Measurements from ENCODE around the gene TMPRSS2.

The TMPRSS2 gene

DNA sequence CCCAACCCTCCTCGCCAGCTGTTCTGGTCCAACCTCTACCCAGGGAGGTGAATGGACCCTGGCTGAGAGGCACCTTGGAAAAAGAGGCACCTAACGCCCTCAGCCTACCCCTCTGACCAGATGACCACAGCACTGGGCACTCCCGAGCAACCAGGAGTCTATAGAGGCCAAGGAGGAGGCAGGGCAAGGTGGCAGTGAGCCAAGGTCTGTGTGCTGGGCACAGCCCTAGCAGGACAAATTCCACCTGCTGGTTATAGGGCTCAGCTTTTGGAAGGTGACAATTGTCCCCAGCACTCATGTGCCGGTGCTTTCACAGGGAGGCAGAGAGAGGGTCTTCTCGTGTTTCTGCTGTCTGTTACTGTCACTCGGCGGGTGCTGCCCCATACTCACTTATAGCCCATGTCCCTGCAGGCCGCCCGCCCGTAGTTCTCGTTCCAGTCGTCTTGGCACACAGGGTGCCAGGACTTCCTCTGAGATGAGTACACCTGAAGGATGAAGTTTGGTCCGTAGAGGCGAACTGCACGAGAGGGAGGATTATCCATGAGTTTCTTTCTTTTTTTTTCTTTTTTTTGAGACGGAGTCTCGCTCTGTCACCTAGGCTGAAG lies 27.8 kb downstream of the TMPRSS2 start:
- TF ChIP-seq TCF4 (CRISPR knock-in tag; IDR thresholded peaks at IDR 0.05; ENCODE audit: borderline replicate concordance) (no peak), BACH2 (CRISPR knock-in tag; IDR thresholded peaks at IDR 0.05; ENCODE audit: borderline replicate concordance) (no peak), ZFP30 (CRISPR knock-in tag; IDR thresholded peaks at IDR 0.05) (no peak), GLIS3 (CRISPR knock-in tag; IDR thresholded peaks at IDR 0.05) (no peak), ZFP3 (CRISPR knock-in tag; IDR thresholded peaks at IDR 0.05) (no peak)
- ATAC-seq: no peak

DNA sequence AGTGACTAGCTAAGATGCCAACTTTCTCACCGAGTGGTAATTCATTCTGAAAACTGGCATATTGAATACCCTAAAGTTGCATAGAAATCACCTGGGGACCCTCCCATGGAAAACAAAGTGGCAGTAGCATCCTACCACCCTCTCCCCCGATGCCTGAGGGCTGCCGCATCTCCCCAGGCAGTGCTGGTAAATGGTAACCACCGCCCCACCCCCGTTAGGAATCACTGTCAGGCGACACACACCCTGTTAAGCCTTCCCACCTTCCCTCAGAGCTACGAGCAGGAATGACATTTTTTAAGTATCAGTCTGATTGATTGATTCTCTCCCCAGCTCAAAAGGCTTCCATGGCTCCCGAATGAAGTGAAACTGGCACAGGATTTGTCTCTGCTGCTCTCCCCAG lies 28.3 kb downstream of the TMPRSS2 start:
- TF ChIP-seq TOX (CRISPR knock-in tag; IDR thresholded peaks at IDR 0.05; ENCODE audit: borderline replicate concordance) (no peak), BACH2 (CRISPR knock-in tag; IDR thresholded peaks at IDR 0.05; ENCODE audit: borderline replicate concordance) (no peak), ISL1 (CRISPR knock-in tag; IDR thresholded peaks at IDR 0.05) (no peak), ZNF8 (CRISPR knock-in tag; IDR thresholded peaks at IDR 0.05) (no peak), ZFP30 (CRISPR knock-in tag; IDR thresholded peaks at IDR 0.05) (no peak), GLIS3 (CRISPR knock-in tag; IDR thresholded peaks at IDR 0.05) (no peak), TCF4 (CRISPR knock-in tag; IDR thresholded peaks at IDR 0.05; ENCODE audit: borderline replicate concordance) (no peak), SNAI2 (CRISPR knock-in tag; IDR thresholded peaks at IDR 0.05) (no peak), ZFP3 (CRISPR knock-in tag; IDR thresholded peaks at IDR 0.05) (no peak), CSDC2 (CRISPR knock-in tag; IDR thresholded peaks at IDR 0.05) (no peak), OSR1 (CRISPR knock-in tag; IDR thresholded peaks at IDR 0.05) (no peak), ZNF565 (CRISPR knock-in tag; conservative IDR thresholded peaks at IDR 0.05; ENCODE audit: low read depth) (no peak), ESRRG (CRISPR knock-in tag; IDR thresholded peaks at IDR 0.05) (no peak), RARB (CRISPR knock-in tag; IDR thresholded peaks at IDR 0.05) (no peak), ARNTL (CRISPR knock-in tag; IDR thresholded peaks at IDR 0.05; ENCODE audit: borderline replicate concordance, low read depth) (no peak)
- TF ChIP-seq, protein P1, sequence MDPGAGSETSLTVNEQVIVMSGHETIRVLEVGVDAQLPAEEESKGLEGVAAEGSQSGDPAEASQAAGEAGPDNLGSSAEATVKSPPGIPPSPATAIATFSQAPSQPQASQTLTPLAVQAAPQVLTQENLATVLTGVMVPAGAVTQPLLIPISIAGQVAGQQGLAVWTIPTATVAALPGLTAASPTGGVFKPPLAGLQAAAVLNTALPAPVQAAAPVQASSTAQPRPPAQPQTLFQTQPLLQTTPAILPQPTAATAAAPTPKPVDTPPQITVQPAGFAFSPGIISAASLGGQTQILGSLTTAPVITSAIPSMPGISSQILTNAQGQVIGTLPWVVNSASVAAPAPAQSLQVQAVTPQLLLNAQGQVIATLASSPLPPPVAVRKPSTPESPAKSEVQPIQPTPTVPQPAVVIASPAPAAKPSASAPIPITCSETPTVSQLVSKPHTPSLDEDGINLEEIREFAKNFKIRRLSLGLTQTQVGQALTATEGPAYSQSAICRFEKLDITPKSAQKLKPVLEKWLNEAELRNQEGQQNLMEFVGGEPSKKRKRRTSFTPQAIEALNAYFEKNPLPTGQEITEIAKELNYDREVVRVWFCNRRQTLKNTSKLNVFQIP (CRISPR knock-in tag; IDR thresholded peaks at IDR 0.05; ENCODE audit: borderline replicate concordance, low read depth): no peak
- TF ChIP-seq, protein P2, sequence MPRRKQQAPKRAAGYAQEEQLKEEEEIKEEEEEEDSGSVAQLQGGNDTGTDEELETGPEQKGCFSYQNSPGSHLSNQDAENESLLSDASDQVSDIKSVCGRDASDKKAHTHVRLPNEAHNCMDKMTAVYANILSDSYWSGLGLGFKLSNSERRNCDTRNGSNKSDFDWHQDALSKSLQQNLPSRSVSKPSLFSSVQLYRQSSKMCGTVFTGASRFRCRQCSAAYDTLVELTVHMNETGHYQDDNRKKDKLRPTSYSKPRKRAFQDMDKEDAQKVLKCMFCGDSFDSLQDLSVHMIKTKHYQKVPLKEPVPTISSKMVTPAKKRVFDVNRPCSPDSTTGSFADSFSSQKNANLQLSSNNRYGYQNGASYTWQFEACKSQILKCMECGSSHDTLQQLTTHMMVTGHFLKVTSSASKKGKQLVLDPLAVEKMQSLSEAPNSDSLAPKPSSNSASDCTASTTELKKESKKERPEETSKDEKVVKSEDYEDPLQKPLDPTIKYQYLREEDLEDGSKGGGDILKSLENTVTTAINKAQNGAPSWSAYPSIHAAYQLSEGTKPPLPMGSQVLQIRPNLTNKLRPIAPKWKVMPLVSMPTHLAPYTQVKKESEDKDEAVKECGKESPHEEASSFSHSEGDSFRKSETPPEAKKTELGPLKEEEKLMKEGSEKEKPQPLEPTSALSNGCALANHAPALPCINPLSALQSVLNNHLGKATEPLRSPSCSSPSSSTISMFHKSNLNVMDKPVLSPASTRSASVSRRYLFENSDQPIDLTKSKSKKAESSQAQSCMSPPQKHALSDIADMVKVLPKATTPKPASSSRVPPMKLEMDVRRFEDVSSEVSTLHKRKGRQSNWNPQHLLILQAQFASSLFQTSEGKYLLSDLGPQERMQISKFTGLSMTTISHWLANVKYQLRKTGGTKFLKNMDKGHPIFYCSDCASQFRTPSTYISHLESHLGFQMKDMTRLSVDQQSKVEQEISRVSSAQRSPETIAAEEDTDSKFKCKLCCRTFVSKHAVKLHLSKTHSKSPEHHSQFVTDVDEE (CRISPR knock-in tag; IDR thresholded peaks at IDR 0.05): no peak
- TF ChIP-seq, protein P3, sequence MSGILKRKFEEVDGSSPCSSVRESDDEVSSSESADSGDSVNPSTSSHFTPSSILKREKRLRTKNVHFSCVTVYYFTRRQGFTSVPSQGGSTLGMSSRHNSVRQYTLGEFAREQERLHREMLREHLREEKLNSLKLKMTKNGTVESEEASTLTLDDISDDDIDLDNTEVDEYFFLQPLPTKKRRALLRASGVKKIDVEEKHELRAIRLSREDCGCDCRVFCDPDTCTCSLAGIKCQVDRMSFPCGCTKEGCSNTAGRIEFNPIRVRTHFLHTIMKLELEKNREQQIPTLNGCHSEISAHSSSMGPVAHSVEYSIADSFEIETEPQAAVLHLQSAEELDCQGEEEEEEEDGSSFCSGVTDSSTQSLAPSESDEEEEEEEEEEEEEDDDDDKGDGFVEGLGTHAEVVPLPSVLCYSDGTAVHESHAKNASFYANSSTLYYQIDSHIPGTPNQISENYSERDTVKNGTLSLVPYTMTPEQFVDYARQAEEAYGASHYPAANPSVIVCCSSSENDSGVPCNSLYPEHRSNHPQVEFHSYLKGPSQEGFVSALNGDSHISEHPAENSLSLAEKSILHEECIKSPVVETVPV (CRISPR knock-in tag; IDR thresholded peaks at IDR 0.05): no peak
- ATAC-seq: no peak

DNA sequence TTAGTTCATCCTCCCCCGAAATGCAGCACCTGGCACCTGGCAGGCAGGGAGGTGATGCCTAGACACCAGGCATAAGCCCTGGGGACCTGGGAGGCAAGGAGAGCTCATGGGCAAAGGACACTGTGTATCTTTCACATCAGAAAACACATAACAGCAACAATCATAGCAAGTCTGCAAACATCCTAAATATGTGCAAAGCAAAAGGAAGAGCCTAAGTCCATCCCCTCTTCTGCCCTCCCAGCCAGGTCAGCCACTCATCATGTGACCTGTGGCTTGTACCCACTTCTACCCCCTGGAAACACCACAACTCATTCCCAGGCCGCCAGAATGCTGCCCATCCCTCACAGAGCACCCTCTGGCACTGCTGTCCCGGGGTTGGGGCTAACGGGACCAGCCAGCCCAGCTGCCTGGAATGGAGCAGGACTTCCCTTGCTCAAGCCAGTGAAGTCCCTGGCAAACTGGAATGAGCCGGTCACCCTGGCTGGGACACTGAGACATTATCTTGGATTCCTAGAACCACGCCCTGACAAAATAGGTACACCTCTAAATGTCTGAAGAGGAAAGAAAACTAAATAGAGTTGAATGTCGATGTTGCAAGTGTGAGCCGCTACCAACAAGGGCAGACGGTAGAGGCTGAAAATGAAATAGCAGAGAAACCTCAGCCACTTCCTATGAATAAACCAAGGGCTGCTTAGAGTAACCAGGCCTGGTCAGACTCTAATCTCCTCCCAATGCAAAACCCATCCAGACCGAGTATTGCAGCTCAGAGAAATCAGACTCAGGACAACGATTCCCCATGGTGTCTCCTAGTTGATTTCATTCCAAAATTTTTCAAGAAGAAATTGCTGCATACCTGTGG lies 29.4 kb downstream of the TMPRSS2 start:
- no peak for ATAC-seq
- TF ChIP-seq BACH2 (CRISPR knock-in tag; IDR thresholded peaks at IDR 0.05; ENCODE audit: borderline replicate concordance): no peak
- no peak for TF ChIP-seq ISL1 (CRISPR knock-in tag; IDR thresholded peaks at IDR 0.05)
- TF ChIP-seq, protein P2 (CRISPR knock-in tag; IDR thresholded peaks at IDR 0.05): no peak
- TF ChIP-seq ZFP30 (CRISPR knock-in tag; IDR thresholded peaks at IDR 0.05): no peak
- no peak for TF ChIP-seq RARB (CRISPR knock-in tag; IDR thresholded peaks at IDR 0.05)
- TF ChIP-seq ZFP3 (CRISPR knock-in tag; IDR thresholded peaks at IDR 0.05): no peak
- no peak for TF ChIP-seq TCF4 (CRISPR knock-in tag; IDR thresholded peaks at IDR 0.05; ENCODE audit: borderline replicate concordance)
- no peak for TF ChIP-seq ZC3H10 (CRISPR knock-in tag; IDR thresholded peaks at IDR 0.05)
- TF ChIP-seq, protein P3 (CRISPR knock-in tag; IDR thresholded peaks at IDR 0.05): no peak

Measured in SK-N-SH treated with all-trans-retinoic acid at 6 μM for 48 hours (cell line).